Measurements from ENCODE around the gene TNIP2. TPM values are rescaled to one million over a fixed set of nuclear protein-coding genes. Genes with fewer than 3 reads are reported as not detected.
A peak's percentile ranks its signal among the peaks of the same experiment; 100 is the strongest.

Gene TNIP2
- total and polyA plus RNA-seq, 10 donors = 32.7 to 53.5 (median 47.9) TPM

DNA sequence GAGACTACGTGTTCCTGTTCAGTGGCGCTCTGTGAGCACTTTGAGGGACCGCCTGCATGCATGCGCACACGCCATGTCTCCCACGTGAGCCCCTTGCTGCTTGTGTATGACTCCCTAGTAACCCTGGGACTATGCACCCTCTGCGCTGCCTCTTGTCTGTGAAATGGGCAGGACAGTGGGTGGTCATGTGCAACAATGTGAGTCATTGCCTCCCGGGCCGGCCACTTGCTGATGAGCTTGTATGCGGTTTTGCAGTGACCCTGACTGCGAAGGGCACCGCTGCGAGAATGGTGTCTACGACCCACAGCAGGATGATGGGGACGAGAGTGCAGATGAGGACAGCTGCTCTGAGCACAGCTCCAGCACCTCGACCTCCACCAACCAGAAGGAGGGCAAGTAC, 61.4 kb downstream of the TNIP2 start:
- intact Hi-C loops (cut with DNase I; ENCODE audit: low total_unique reads) = no loop called here
- H3K9me3 ChIP-seq = no peaks in the 10 kb centered on the region
- H3K36me3 ChIP-seq = peaks cover 0 to 100% (median 92%) of the 10 kb centered on the region in 6 donors
- peaks cover 2 to 62% (median 32%) of the 10 kb centered on the region in 6 donors for H3K4me1 ChIP-seq
- no peak overlapping the region for H3K27ac ChIP-seq
- TF ChIP-seq CTCF (IDR thresholded peaks at IDR 0.05 in 8 of 11, conservative IDR thresholded peaks at IDR 0.05 in 3 of 11) = no peak
- TF ChIP-seq POLR2AphosphoS5 (IDR thresholded peaks at IDR 0.05) = peak in 1 of 3 donors; percentile 16
- H3K4me3 ChIP-seq = no peak overlapping the region
- no peak for DNase-seq
- 91 to 95% (median 94%) methylated on average over 16 of the region's 16 CpGs for WGBS, 5 donors
- no peaks in the 10 kb centered on the region for H3K27me3 ChIP-seq (replicated peaks in 1 of 7)

- 55 to 76% (median 67%) methylated on average over 7 of the region's 7 CpGs for WGBS, 5 donors
- TF ChIP-seq CTCF (IDR thresholded peaks at IDR 0.05 in 8 of 11, conservative IDR thresholded peaks at IDR 0.05 in 3 of 11) (no peak), POLR2A (IDR thresholded peaks at IDR 0.05) (no peak), POLR2AphosphoS5 (IDR thresholded peaks at IDR 0.05) (no peak)
- DNase-seq = no peak
- intact Hi-C loops (cut with DNase I; ENCODE audit: low total_unique reads) = no loop called here
- Histone ChIP-seq H3K4me1 (peaks cover 2 to 60% (median 28%) of the 10 kb centered on the region in 6 donors), H3K4me3 (no peak overlapping the region), H3K9me3 (no peaks in the 10 kb centered on the region), H3K36me3 (peaks cover 0 to 100% (median 77%) of the 10 kb centered on the region in 6 donors), H3K27me3 (replicated peaks in 1 of 7) (no peaks in the 10 kb centered on the region), H3K27ac (peak overlapping the region in 1 of 8 donors; percentile 45)
Observed at GRCh38 chr4:2691952-2692435, 64.1 kb downstream of the TNIP2 start.

Other genes with a start within 250 kb of the TNIP2 start
- 10 to 100 TPM; 31.1 to 37.7 (median 32.0) TPM for gene FAM193A, start 219.7 kb downstream of the TNIP2 start, total RNA-seq
- gene FAM193A, start 219.7 kb downstream of the TNIP2 start, polyA plus RNA-seq = 10 to 100 TPM in 1 of 3 donors, 1 to 10 TPM in 2; 6.2 to 11.6 (median 7.0) TPM
- 100 to 1,000 TPM; 150 to 295 (median 265) TPM for gene SH3BP2, start 36.7 kb upstream of the TNIP2 start, total RNA-seq
- gene SH3BP2, start 36.7 kb upstream of the TNIP2 start, polyA plus RNA-seq = 100 to 1,000 TPM in 1 of 3 donors, 10 to 100 TPM in 2; 42.0 to 138 (median 43.5) TPM
- 100 to 1,000 TPM; 260 to 348 (median 295) TPM for gene ADD1, start 87.5 kb upstream of the TNIP2 start, total RNA-seq
- gene ADD1, start 87.5 kb upstream of the TNIP2 start, polyA plus RNA-seq = 100 to 1,000 TPM; 175 to 224 (median 194) TPM
- 10 to 100 TPM; 21.1 to 30.5 (median 25.0) TPM for gene NOP14, start 207.1 kb upstream of the TNIP2 start, total RNA-seq
- 10 to 100 TPM; 10.2 to 20.3 (median 12.2) TPM for gene NOP14, start 207.1 kb upstream of the TNIP2 start, polyA plus RNA-seq
- 1 to 10 TPM; 1.8 to 4.3 (median 2.6) TPM for gene GRK4, start 207.2 kb upstream of the TNIP2 start, total RNA-seq
- gene GRK4, start 207.2 kb upstream of the TNIP2 start, polyA plus RNA-seq = 1 to 10 TPM; 1.0 to 1.7 (median 1.2) TPM

Data from spleen (tissue), 11 donors.